Testis (tissue), 3 donors: Measurements from ENCODE around the gene LEO1. TPM values are rescaled to one million over a fixed set of nuclear protein-coding genes. Genes with fewer than 3 reads are reported as not detected.
A peak's percentile ranks its signal among the peaks of the same experiment; 100 is the strongest.

ENCODE experiments used
- DNase-seq: peaks from one replicate; pipeline ENCODE4 v3.0.0-alpha.2; 2019
- H3K27ac ChIP-seq, 2 donors: fragments of 200-600 bp; sonication (generic); one replicate each; pipeline ENCODE4 v1.5.1; 2019
- H3K27me3 ChIP-seq: fragments of 200-600 bp; sonication (generic); one replicate; pipeline ENCODE4 v1.5.1; 2019
- H3K36me3 ChIP-seq: fragments of 200-600 bp; sonication (generic); one replicate; pipeline ENCODE4 v1.5.1; 2017; ENCODE audit warnings: low read depth; ENCODE audit errors: missing control alignments
- H3K4me1 ChIP-seq: fragments of 200-600 bp; sonication (generic); one replicate; pipeline ENCODE4 v1.5.1; 2019
- H3K4me3 ChIP-seq, 2 donors: fragments of 200-600 bp; sonication (generic); one replicate each; pipeline ENCODE4 v1.5.1; 2017 to 2019
- H3K9me3 ChIP-seq: fragments of 200-600 bp; sonication (generic); one replicate; pipeline ENCODE4 v1.5.1; 2017
- CTCF ChIP-seq, 3 experiments: fragments of 450-650 bp in 2 of 3; fragments of 200-600 bp in 1 of 3; sonication (generic) in 1 of 3; IDR thresholded peaks; one replicate each; pipeline ENCODE4 v1.5.1; 2016 to 2019; ENCODE audit warnings: antibody characterized with exemption in 3 of 3, mild to moderate bottlenecking in 2 of 3, moderate library complexity in 1 of 3
- POLR2A ChIP-seq: fragments of 450-650 bp; IDR thresholded peaks from one replicate; pipeline ENCODE4 v1.6.1; 2017; ENCODE audit warnings: antibody characterized with exemption, mild to moderate bottlenecking, moderate library complexity
- WGBS, 2 donors: methylation state at CpG; one replicate each; pipeline ENCODE4 v1.1.5; 2018; 5-methylcytosine and 5-hydroxymethylcytosine counted together
- intact Hi-C: fragments of 100-400 bp; cut with DNase I; formaldehyde crosslinking; loops from one replicate; pipeline ENCODE4 v1.15.1; 2023; ENCODE audit warnings: low total_unique reads
- polyA plus RNA-seq: library from polyadenylated mRNA; stranded (reverse); fragments of 350-450 nt; fragmentation: Illumina TruSeq; extraction: RNeasy Lipid Tissue Mini Kit (QIAGEN cat#74804); gene quantifications from one replicate; pipeline ENCODE4 v1.2.3, GENCODE V29; 2014; ENCODE audit warnings: low read depth, low replicate concordance; ENCODE audit not compliant: insufficient read depth
- total RNA-seq, 2 donors: library from RNA; depleted of rRNA; stranded (reverse); fragments of >200 nt; gene quantifications; one replicate each; pipeline ENCODE4 v1.2.3, GENCODE V29; 2016

Gene LEO1
- total and polyA plus RNA-seq, 3 donors from 2014 or later: 8.2 to 21.0 (median 20.7) TPM

DNA sequence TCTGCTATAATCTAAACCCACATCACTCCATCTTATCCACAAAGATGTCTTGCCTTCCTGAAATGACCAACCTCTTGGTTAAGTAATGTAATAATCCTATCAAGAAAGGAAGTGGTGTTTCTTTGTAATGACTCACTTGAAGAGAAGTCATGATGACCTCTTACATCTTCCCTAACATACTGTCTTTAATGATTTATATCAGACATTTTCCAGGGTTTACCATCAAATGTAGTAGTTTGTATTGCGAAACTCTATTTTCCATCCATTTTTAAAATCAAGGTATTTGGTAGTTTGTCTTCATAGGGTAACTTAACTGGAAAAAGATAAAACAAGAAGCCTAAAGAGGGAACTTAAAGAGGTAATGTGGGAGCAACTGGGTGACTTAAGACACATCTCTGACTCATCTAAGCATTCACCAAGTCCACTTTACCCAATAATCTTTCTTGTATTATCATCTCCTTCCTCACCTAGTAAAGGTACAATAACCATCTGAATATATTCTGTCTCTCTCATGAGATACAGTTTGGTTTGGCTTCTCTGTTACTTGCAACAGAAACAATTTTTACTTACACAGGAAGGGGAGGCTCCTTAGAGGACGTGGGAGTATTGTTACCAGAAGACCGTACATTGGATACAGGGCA lies 41.7 kb upstream of the LEO1 start:
- DNase-seq: no peak
- no peak overlapping the region for H3K27ac ChIP-seq
- no peak for TF ChIP-seq POLR2A
- no peak for TF ChIP-seq CTCF (IDR thresholded peaks at IDR 0.05)
- H3K4me1 ChIP-seq: peaks cover 17% of the 10 kb centered on the region
- H3K9me3 ChIP-seq: no peaks in the 10 kb centered on the region
- no peaks in the 10 kb centered on the region for H3K36me3 ChIP-seq
- WGBS, 2 donors: 48 to 76% methylated on average over 3 of the region's 3 CpGs
- H3K4me3 ChIP-seq: no peak overlapping the region
- H3K27me3 ChIP-seq: no peaks in the 10 kb centered on the region
- intact Hi-C loops: no loop called here

DNA sequence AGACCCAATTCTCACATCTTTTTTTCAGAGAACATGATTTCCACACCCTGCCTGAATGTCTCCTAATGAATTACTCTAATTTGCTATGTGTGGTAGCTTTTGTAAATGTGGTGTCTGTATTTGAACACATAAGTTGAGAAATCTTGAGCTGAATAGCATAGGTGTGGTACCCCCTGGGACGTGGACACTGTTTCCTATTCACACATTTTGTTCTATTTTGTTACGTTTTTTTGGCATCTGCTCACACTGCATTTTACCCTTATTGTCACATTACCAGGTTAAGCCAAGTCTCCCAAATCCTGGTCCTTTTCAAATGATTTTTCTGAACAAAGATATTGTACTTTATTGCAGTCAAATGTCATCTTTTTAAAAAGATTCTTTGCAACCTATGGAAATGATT lies 40.6 kb upstream of the LEO1 start:
- WGBS, 2 donors: 49 to 58% methylated on average over 2 of the region's 2 CpGs
- no peak for DNase-seq
- no peak for TF ChIP-seq POLR2A
- no peak for TF ChIP-seq CTCF (IDR thresholded peaks at IDR 0.05)
- intact Hi-C loops: no loop called here
- H3K4me1 ChIP-seq: peaks cover 18% of the 10 kb centered on the region
- H3K27me3 ChIP-seq: no peaks in the 10 kb centered on the region
- peak overlapping the region in 1 of 2 donors; percentile 63 for H3K27ac ChIP-seq
- H3K4me3 ChIP-seq: no peak overlapping the region
- no peaks in the 10 kb centered on the region for H3K36me3 ChIP-seq
- no peaks in the 10 kb centered on the region for H3K9me3 ChIP-seq

DNA sequence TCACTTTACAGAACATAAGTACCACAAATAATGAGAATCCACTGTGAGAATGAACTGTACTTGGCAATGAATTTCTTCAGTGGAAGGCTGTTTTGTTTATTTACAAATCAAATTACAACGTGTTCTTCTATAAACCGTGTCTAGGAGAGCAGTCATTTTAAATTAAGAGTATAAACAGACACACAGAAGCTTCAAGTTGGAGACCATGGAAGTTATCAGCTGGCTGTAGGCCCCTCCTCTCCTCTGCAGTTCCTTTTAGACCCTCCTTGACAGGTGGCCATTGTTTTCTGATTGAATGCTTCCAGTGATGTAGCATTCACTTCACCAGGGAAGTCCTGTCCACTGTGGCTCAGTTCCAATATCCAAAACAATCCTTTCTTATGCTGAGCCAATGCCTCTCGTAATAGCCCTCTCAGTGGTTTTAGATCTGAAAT lies 40.1 kb upstream of the LEO1 start:
- intact Hi-C loops: no loop called here
- Histone ChIP-seq H3K36me3 (no peaks in the 10 kb centered on the region), H3K4me1 (peaks cover 22% of the 10 kb centered on the region), H3K4me3 (no peak overlapping the region), H3K9me3 (no peaks in the 10 kb centered on the region), H3K27me3 (no peaks in the 10 kb centered on the region), H3K27ac (peak overlapping the region in 1 of 2 donors; percentile 63)
- TF ChIP-seq CTCF (IDR thresholded peaks at IDR 0.05) (no peak), POLR2A (no peak)
- no peak for DNase-seq
- WGBS, 2 donors: 34 to 37% methylated on average over 3 of the region's 3 CpGs

GRCh38 chr15:52010633-52011595 lies 39.3 kb upstream of the LEO1 start:
- intact Hi-C loops: no loop called here
- WGBS, 2 donors: 82 to 84% methylated on average over 14 of the region's 14 CpGs
- Histone ChIP-seq H3K27ac (peak overlapping the region in 1 of 2 donors; percentile 63), H3K9me3 (no peaks in the 10 kb centered on the region), H3K27me3 (no peaks in the 10 kb centered on the region), H3K4me1 (peaks cover 22% of the 10 kb centered on the region), H3K36me3 (no peaks in the 10 kb centered on the region), H3K4me3 (no peak overlapping the region)
- no peak for DNase-seq
- no peak for TF ChIP-seq CTCF (IDR thresholded peaks at IDR 0.05)
